ENCODE data around the gene TBCC. TPM values are rescaled to one million over a fixed set of nuclear protein-coding genes. Genes with fewer than 3 reads are reported as not detected.

TBCC gene
- total RNA-seq, 1 donor from 2014 or later = 18.4 TPM

DNA sequence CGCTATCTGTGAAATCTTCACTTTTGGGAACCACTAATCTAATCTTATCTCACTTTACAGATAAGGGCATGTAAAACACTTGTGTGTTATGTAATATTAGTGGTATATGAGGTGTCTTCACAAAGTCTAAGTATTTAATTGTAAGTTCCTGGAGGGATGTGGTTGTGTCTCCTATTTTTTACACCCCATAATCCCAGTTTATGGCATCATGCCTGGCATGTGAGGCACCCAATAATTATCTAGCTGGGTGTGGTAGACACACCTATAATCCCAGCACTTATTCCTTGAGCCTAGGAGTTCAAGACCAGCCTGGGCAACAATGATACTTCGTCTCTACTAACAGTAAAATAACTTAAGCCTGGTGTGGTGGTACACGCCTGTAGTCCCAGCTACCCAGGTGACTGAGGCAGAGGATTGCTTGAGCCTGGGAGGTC, 16.5 kb upstream of the TBCC start:
- intact Hi-C loops (cut with micrococcal nuclease) = no loop called here
- Mint-ChIP-seq H3K36me3 (ENCODE audit: low read depth) (peaks cover 23% of the 10 kb centered on the region), H3K27ac (no peak overlapping the region), H3K4me3 (no peak overlapping the region), H3K27me3 (no peaks in the 10 kb centered on the region), H3K4me1 (peaks cover 3% of the 10 kb centered on the region), H3K9me3 (no peaks in the 10 kb centered on the region)
- DNase-seq = no peak

DNA sequence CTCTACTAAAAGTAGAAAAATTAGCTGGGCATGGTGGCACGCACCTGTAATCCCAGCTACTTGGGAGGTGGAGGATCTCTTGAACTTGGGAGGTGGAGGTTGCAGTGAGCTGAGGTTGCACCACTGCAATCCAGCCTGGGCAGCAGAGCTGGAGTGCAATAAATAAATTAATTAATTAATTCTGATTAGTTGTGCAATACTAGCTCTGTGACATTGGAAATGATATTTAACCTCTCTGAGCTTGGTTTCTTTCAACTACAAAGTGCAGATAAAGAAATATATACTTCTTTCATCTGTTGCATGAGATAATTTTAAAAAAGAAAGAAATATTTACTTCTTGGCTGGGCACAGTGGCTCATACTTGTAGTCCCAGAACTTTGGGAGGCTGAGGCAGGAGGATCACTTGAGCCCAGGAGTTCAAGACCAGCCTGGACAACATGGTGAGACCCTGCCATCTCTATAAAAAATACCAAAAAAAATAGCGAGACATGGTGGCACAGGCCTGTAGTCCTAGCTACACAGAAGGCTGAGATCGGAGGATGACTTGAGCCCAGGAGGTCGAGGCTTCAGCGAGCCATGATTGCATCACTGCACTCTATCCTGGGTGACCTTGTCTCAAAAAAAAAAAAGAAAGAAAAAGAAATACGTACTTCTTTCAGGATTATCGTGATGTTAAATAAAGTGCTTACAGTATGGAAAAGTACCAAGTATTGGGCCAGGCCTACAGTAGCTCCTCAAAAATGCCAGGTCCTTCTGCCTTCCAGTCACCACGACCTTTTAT, 15.6 kb upstream of the TBCC start:
- no peak overlapping the region for H3K4me3 Mint-ChIP-seq
- peaks cover 2% of the 10 kb centered on the region for H3K4me1 Mint-ChIP-seq
- no peaks in the 10 kb centered on the region for H3K9me3 Mint-ChIP-seq

GRCh38 chr6:42758756-42759430, 13.0 kb upstream of the TBCC start:
- intact Hi-C loops (cut with micrococcal nuclease) = no loop called here
- peaks cover 2% of the 10 kb centered on the region for H3K4me1 Mint-ChIP-seq
- H3K4me3 Mint-ChIP-seq = no peak overlapping the region
- H3K9me3 Mint-ChIP-seq = no peaks in the 10 kb centered on the region
- DNase-seq = no peak
- no peaks in the 10 kb centered on the region for H3K27me3 Mint-ChIP-seq
- H3K36me3 Mint-ChIP-seq (ENCODE audit: low read depth) = peaks cover 20% of the 10 kb centered on the region
- no peak overlapping the region for H3K27ac Mint-ChIP-seq

More for the DNA sequence above, 15.6 kb upstream of the TBCC start:
- Mint-ChIP-seq H3K36me3 (ENCODE audit: low read depth) (peaks cover 21% of the 10 kb centered on the region), H3K27ac (no peak overlapping the region), H3K27me3 (no peaks in the 10 kb centered on the region)
- no peak for DNase-seq
- intact Hi-C loops (cut with micrococcal nuclease) = no loop called here

DNA sequence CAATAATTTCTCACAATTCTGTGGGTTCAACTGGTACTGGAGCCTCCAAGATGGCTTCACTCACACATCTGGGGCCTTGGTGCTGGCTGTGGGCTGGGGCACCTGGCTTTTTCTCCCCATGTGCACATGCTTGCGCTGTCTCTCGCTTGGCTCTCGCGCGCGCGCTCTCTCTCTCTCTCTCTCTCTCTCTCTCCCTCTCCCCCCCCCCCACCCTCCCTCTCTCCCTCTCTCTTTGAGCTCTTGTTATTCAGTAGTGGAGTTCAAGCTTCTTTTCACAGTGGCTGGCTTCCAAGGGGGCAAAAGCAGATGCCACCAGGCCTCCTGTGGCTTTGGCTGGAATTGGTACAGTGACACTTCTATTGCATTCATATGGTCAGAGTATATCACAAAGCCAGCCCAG, 10.8 kb upstream of the TBCC start:
- H3K27ac Mint-ChIP-seq = no peak overlapping the region
- H3K4me1 Mint-ChIP-seq = peaks cover 3% of the 10 kb centered on the region
- H3K27me3 Mint-ChIP-seq = no peaks in the 10 kb centered on the region
- intact Hi-C loops (cut with micrococcal nuclease) = no loop called here
- DNase-seq = no peak
- no peaks in the 10 kb centered on the region for H3K9me3 Mint-ChIP-seq
- H3K36me3 Mint-ChIP-seq (ENCODE audit: low read depth) = peaks cover 21% of the 10 kb centered on the region
- H3K4me3 Mint-ChIP-seq = no peak overlapping the region

DNA sequence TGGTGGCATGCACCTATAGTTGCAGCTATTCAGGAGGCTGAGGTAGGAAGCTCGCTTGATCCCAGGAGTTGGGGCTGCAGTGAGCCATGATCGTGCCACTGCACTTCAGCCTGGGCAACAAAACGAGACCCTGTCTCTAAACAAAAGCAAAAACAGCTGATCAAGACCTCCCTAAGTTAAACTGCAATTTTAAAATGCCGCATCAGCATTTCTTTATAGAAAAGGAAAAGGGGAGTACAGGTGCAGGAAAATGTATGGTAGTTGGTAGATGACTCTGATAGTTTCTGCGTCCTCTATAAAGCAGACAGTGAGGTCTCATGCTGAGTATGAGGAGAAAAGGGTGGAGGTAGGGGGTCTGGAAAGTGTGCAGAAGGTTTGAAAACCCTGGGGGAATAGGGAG, 8.9 kb upstream of the TBCC start:
- no peak for DNase-seq
- Mint-ChIP-seq H3K4me3 (no peak overlapping the region), H3K4me1 (peaks cover 7% of the 10 kb centered on the region), H3K36me3 (ENCODE audit: low read depth) (peaks cover 21% of the 10 kb centered on the region), H3K9me3 (no peaks in the 10 kb centered on the region), H3K27me3 (no peaks in the 10 kb centered on the region), H3K27ac (no peak overlapping the region)
- intact Hi-C loops (cut with micrococcal nuclease) = no loop called here

- H3K27ac Mint-ChIP-seq = no peak overlapping the region
- H3K27me3 Mint-ChIP-seq = no peaks in the 10 kb centered on the region
- intact Hi-C loops (cut with micrococcal nuclease) = no loop called here
- H3K9me3 Mint-ChIP-seq = no peaks in the 10 kb centered on the region
- H3K4me3 Mint-ChIP-seq = no peak overlapping the region
- peaks cover 16% of the 10 kb centered on the region for H3K36me3 Mint-ChIP-seq (ENCODE audit: low read depth)
- DNase-seq = no peak
- peaks cover 20% of the 10 kb centered on the region for H3K4me1 Mint-ChIP-seq
Observed at GRCh38 chr6:42751055-42751454, 5.2 kb upstream of the TBCC start.

- Mint-ChIP-seq H3K27ac (peak overlapping the region; percentile 100), H3K36me3 (ENCODE audit: low read depth) (peaks cover 15% of the 10 kb centered on the region)
Observed at GRCh38 chr6:42748203-42748898, 2.4 kb upstream of the TBCC start.

GRCh38 chr6:42746463-42747391, 824 bp upstream of the TBCC start:
- Mint-ChIP-seq H3K4me3 (peak overlapping the region; percentile 92), H3K9me3 (no peaks in the 10 kb centered on the region), H3K27ac (peak overlapping the region; percentile 100), H3K4me1 (peaks cover 25% of the 10 kb centered on the region), H3K36me3 (ENCODE audit: low read depth) (peaks cover 14% of the 10 kb centered on the region), H3K27me3 (no peaks in the 10 kb centered on the region)
- DNase-seq = peak; percentile 96
- intact Hi-C loops (cut with micrococcal nuclease) = loop anchor here (1.0 to 10.0 kb wide), 10 partner anchors 20 to 426 kb away; partner anchors contain the start of genes BICRAL, CNPY3, KLC4 and MRPL2

More at GRCh38 chr6:42748203-42748898, 2.4 kb upstream of the TBCC start:
- Mint-ChIP-seq H3K4me3 (peak overlapping the region; percentile 92), H3K4me1 (peaks cover 27% of the 10 kb centered on the region), H3K9me3 (no peaks in the 10 kb centered on the region), H3K27me3 (no peaks in the 10 kb centered on the region)
- intact Hi-C loops (cut with micrococcal nuclease) = loop anchor here (10.0 kb wide), 1 partner anchor 294 kb away; the partner anchor contains the start of gene TRERF1
- peak; percentile 62 for DNase-seq

DNA sequence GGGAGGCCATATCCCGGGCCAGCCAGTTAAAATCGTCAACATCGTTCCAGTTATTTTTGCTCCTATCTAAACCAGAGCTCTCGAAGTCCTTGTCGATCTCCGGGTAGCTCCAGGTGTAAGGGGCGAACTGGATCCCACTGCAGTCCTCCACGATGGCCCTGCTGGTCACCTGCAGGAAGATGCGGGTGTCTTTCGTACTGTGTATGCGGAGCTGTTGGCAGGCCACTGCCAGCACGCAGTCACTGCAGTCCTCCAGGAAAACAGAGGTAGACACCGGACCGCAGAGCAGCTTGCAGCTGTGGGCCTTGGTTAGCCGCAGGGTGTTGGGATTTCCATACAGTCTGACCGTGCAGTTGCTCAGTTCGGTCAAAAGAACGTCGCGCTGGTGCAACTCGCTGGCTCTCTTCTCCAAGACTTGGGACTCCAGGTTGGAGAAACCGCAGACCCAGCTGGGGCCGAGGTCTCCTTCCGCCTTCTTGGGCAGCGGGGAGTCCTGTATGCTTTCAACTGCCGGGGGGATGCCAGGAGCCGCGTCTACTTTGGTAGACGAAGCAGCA, 742 bp downstream of the TBCC start:
- H3K4me1 Mint-ChIP-seq = peaks cover 22% of the 10 kb centered on the region
- peak; percentile 83 for DNase-seq
- peak overlapping the region; percentile 100 for H3K27ac Mint-ChIP-seq
- no peaks in the 10 kb centered on the region for H3K27me3 Mint-ChIP-seq
- H3K4me3 Mint-ChIP-seq = peak overlapping the region; percentile 92
- no peaks in the 10 kb centered on the region for H3K9me3 Mint-ChIP-seq
- intact Hi-C loops (cut with micrococcal nuclease) = loop anchor here (10.0 kb wide), 1 partner anchor 290 kb away; the partner anchor contains the start of gene TRERF1
- peaks cover 14% of the 10 kb centered on the region for H3K36me3 Mint-ChIP-seq (ENCODE audit: low read depth)

- DNase-seq = no peak
- intact Hi-C loops (cut with micrococcal nuclease) = loop anchor here (10.0 kb wide), 1 partner anchor 290 kb away; the partner anchor contains the start of gene TRERF1
- peak overlapping the region; percentile 12 for H3K27ac Mint-ChIP-seq
- peaks cover 22% of the 10 kb centered on the region for H3K4me1 Mint-ChIP-seq
- H3K4me3 Mint-ChIP-seq = peak overlapping the region; percentile 92
- no peaks in the 10 kb centered on the region for H3K9me3 Mint-ChIP-seq
- H3K36me3 Mint-ChIP-seq (ENCODE audit: low read depth) = peaks cover 14% of the 10 kb centered on the region
- H3K27me3 Mint-ChIP-seq = no peaks in the 10 kb centered on the region
Observed at GRCh38 chr6:42744351-42744893, 1.5 kb downstream of the TBCC start.

DNA sequence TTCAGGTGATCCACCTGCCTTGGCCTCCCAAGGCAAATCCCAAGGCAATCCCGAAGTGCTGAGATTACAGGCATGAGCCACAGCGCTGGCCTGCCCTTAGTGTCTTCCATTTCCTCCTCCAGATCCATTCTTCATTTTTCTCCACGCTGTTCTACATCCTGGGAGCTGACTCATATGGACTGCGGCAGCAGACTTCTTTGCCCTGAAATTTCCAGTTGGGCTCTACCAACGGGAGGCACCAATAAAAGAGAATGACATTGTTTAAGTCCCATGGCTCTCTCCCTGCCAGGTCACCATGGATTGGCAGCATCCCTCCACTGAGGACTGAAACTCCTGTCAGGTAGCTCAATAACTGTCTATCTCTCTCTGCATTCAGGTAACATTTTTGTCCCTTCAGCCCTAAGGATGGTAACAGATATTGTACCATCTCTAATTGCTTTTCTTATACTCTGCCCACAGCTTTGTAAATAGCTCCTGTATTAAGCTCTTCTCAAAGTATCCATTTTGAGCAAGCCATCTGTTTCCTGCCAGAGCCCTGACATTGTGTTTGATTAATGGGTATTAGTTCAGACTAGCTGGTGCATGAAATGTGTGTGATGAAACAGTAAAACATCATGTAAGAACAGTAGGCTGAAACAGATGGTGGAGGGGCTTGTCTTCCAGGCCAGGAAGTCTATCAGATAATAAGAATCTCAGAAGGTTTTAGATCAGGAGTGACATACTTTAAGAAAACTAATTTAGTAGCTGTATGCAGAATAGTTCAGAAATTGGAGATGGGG, 3.6 kb downstream of the TBCC start:
- no peak overlapping the region for H3K4me3 Mint-ChIP-seq
- intact Hi-C loops (cut with micrococcal nuclease) = loop anchor here (10.0 kb wide), 1 partner anchor 288 kb away; the partner anchor contains the start of gene TRERF1

DNA sequence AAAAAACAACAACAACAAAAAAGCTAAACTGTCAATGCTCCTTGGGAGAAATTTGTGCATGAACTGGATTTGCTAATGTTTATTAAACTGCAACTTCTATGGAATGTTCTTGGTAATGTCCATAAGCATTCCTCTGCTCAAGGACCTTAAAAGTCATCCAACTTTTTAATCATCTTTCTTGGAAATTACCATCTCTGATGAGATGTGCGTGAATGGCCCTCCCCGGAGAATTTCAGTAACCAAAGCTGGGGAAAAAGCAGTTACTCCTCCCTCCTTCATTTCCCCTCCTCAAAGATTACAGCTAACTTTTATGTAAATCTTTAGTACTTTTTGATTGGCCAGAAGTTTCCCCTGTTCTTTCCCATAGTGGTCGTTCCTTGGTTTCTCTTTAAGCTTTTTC, 5.2 kb downstream of the TBCC start:
- peaks cover 15% of the 10 kb centered on the region for H3K27me3 Mint-ChIP-seq
- intact Hi-C loops (cut with micrococcal nuclease) = loop anchor here (10.0 kb wide), 1 partner anchor 286 kb away; the partner anchor contains the start of gene TRERF1
- peaks cover 6% of the 10 kb centered on the region for H3K36me3 Mint-ChIP-seq (ENCODE audit: low read depth)
- DNase-seq = no peak
- H3K4me3 Mint-ChIP-seq = no peak overlapping the region
- H3K27ac Mint-ChIP-seq = no peak overlapping the region
- peaks cover 6% of the 10 kb centered on the region for H3K4me1 Mint-ChIP-seq
- H3K9me3 Mint-ChIP-seq = no peaks in the 10 kb centered on the region

More for the DNA sequence above, 3.6 kb downstream of the TBCC start:
- peaks cover 7% of the 10 kb centered on the region for H3K4me1 Mint-ChIP-seq
- peaks cover 13% of the 10 kb centered on the region for H3K27me3 Mint-ChIP-seq
- no peak overlapping the region for H3K27ac Mint-ChIP-seq
- peaks cover 9% of the 10 kb centered on the region for H3K36me3 Mint-ChIP-seq (ENCODE audit: low read depth)
- no peak for DNase-seq
- H3K9me3 Mint-ChIP-seq = no peaks in the 10 kb centered on the region
